IPS-11a (cell line): ENCODE results near the gene LRRC2.
"Not testable (repeated sequence)": the region's sequence is repeated elsewhere in the genome, so short reads cannot be mapped to it uniquely, and the experiment has no call there.

Experiments used
- H3K4me3 ChIP-seq: one replicate; pipeline ENCODE4 v1.5.1; 2013; ENCODE audit warnings: low read depth, low read length, control low read depth

The LRRC2 gene

GRCh38 chr3:46536758-46537157, 29.3 kb downstream of the LRRC2 start:
- H3K4me3 ChIP-seq: no peak overlapping the region

DNA sequence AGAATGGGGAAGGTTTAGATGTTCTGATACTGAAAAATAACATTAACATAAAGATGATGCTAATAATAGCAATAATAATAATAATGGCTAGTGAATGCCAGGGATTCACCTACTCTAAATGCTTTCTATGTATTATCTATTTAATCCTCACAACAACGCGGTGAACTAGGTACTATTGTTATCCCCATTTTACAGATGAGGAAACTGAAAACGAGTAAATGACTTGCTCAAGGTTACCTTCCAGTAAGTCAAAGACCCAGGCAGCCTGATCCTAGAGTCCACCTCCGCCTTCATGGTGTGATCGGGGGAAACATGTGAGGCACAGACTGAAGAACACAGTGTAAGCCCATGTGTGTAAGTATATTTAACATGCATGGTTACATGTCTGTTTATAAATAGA, 30.4 kb downstream of the LRRC2 start:
- no peak overlapping the region for H3K4me3 ChIP-seq

DNA sequence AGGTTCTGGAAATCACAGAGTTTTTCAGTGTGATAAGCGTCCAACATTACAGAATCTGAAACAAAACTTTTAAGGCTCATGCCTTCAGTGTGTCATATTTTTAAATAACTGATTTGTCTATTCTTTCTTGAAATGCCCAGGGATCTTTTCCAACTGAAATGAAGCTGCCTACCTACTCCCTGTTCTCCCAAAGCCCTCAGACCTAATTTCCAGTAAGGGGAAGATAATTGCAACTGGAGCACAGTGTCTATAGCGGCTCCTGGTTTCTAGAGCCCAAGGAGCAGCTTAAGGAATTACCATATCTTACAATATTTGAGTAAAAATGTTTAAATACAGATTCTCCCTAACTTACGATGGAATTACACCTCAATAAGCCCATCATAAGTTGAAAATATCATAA, 33.0 kb downstream of the LRRC2 start:
- no peak overlapping the region for H3K4me3 ChIP-seq

- no peak overlapping the region for H3K4me3 ChIP-seq
Observed at GRCh38 chr3:46527239-46527638, 38.9 kb downstream of the LRRC2 start.

DNA sequence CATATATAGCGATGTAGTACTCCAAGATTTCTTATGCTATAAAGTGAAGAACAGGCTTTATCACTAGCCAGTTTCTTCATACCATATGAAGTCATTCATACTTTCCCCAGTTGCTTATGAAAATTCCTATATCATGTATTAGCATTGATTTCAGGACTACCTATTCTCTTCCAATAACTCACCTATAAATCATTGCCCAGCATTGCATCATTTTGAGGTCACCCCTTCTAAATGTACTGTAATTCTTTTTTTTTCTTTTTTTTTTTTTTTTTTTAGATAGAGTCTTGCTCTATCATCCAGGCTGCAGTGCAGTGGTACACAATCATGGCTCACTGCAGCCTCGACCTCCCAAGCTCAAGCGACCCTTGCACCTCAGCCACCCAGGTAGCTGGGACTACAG, 41.3 kb downstream of the LRRC2 start:
- no peak overlapping the region for H3K4me3 ChIP-seq

DNA sequence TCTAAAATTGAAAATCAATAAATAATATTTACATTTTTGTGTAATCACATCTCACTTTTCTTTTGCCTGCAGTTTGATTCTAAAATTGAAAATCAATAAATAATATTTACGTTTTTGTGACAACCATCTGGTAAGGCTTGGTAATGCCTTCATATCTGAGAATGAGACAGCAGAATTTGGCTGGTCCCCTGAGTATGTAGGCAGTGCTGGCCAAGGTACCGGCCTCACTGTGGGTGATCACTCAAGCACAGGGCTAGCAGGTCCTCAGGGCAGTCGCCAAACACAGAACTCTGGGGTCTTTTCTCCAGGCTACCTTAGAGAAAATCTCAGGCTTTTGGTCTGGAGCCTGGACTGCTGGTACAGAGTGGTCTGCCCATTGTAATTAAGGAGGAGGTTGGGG, 42.1 kb downstream of the LRRC2 start:
- H3K4me3 ChIP-seq: no peak overlapping the region

DNA sequence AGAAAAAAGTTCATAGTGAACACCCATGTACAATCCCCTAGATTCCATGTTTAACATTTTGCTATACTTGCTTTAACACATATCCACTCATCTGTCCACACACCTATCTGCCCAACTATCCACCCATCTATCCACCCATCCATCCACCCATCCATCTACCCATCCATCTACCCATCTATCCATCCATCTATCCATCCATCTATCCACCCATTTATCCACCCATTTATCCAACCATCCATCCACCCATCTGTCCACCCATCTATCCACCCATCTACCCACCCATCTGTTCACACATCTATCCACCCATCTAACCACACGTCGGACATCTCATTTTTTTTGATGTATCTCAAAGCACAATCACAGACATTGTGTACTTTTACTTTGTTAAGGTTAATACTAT, 42.5 kb downstream of the LRRC2 start:
- H3K4me3 ChIP-seq: no peak overlapping the region

DNA sequence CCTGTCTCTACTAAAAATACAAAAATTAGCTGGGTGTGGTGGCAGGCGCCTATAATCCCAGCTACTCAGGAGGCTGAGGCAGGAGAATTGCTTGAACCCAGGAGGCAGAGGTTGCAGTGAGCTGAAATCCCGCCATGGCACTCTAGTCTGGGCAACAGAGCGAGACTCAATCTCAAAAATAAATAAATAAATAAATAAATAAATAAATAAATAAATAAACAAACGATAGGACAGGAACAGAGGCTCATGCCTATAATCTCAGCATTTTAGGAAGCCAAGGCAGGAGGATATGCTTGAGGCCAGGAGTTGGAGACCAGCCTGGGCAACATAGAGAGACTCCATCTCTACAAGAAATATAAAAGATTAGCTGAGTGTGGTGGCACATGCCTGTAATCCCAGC, 43.9 kb downstream of the LRRC2 start:
- not testable (repeated sequence) for H3K4me3 ChIP-seq

GRCh38 chr3:46521096-46521495, 45.0 kb downstream of the LRRC2 start:
- H3K4me3 ChIP-seq: no peak overlapping the region

DNA sequence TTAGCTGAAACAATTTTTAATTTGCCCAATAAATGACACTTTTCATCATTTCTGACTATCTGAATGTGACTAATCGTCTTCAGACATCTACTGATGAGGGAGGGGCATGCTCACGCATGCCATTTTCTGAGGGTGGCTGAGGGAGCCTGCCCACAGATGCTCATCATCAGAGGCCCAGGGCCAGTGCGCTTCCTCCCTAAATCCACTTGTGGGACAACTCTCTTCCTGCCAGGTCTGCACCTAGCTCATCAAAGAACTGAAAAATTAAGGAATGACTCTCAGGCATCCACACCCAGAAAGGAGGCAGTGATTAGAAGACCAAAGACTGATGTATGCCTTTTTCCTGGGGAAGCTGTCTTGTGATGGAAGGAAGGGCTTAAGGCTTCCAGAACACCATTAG, 45.6 kb downstream of the LRRC2 start:
- H3K4me3 ChIP-seq: no peak overlapping the region

- no peak overlapping the region for H3K4me3 ChIP-seq
Observed at GRCh38 chr3:46519952-46520351, 46.1 kb downstream of the LRRC2 start.

DNA sequence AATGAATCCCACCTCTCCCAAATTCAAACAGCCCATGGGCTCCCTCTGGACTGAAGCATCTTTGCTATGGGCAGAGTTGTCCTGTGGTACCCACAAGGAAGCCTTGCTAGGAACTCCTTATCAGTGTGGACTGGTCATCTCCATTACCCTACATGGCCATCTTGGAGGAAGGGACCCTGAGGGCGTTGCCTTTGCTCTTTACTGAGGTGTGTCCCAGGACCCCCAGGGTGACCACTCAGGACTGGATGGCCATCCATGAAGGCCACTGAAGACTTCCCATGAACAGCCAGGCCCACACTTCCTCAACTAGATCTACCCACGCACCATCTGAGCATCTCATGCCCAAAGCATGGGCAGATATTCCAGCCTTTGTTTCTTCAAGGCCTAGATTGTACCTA, 48.3 kb downstream of the LRRC2 start:
- no peak overlapping the region for H3K4me3 ChIP-seq

- H3K4me3 ChIP-seq: no peak overlapping the region
Observed at GRCh38 chr3:46517016-46517783, 48.9 kb downstream of the LRRC2 start.

DNA sequence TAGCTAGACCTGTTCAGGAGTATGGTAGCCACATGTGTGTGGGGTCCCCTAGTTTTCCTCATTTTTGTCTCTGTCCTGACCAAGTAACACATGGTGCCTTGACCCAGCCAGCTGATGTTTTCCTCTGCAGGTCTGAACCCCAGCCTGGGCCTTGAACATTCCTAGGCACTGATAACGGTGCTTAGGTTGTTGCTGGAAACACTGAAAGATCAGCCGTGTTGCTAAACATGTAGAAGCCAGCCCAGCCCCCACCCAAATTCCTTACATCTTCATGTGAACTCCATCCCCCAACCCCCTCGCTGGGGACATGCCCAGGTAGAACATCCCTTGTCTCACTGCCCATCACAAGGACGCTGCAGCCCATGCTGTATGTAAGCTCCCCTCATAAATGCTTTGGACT, 49.6 kb downstream of the LRRC2 start:
- H3K4me3 ChIP-seq: no peak overlapping the region

DNA sequence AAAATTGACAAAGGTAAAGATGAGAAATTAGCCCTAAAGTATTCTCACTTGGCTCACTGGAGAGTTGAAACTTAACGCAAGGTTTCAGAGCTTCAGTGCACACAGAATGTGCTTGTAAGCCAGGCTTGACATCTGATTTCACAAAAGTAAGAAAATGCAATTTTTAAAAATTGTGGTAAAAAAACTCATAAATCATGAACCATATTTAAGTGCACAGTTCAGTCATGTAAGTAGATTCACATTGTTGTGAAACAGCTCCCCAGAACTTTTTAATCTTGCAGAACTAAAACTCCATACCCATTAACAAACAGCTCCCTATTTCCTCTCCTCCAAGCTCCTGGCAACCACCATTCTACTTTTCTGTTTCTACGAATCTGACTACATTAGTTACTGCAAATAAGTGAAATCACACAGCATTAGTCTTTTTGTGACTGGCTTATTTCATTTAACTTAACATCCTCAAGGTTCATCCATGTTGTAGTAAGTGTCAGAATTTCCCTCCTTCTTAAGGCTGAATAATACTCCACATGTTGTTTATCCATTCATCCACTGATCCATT, 53.8 kb downstream of the LRRC2 start:
- no peak overlapping the region for H3K4me3 ChIP-seq

DNA sequence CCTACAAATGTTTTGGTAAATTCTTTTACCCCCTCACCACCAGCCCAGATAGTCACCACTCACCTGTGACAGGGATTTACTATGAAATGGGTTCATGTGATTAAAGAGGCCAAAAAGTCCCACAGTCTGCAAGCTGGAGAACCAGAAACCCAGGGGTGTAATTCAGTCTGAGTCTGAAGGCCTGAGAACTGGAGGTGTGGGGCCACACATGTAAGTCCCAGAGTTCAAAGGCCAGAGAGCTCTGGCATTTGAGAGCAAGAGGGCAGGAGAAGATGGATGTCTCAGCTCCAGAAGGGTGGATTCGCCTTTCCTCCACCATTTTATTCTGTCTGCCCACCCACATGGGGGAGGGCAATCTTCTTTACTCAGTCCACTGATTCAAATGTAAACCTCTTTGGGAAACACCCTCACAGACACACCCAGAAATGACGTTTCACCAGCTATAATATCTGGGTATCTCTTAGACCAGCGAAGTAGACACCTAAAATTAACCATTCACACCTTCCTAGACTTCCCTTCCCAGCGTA, 56.4 kb downstream of the LRRC2 start:
- no peak overlapping the region for H3K4me3 ChIP-seq

DNA sequence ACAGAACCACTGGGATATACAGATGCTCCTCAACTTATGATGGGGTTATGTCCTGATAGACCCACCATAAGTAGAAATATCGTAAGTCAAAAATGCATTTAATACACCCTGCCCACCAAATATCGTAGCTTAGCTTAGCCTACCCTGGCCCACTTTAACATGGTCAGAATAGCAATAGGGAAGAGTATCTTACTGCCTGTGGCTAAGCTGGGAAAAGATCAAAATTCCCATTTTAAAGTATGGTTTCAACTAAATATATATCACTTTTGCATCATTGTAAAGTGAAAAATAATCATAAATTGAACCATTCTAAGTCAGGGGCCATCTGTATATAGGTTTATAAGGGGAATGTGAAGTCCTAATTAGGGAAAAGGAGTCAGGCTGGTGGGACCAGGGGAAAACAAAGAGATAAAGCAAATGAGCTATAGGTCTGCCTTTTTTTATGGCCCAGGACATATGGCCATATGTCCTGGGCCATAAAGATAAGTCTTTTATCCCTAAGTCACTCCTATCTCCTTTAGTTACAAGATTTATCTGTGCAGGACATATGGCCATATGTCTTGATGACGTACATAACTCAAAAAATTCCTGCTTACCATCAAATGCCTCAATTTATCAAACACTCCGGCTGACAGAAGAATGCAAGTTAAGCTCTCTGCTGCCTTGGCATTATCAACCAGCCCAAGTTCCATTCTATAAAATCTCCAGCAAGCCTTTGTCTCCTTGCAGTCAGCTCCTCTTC, 57.1 kb downstream of the LRRC2 start:
- no peak overlapping the region for H3K4me3 ChIP-seq

GRCh38 chr3:46506526-46506925, 59.6 kb downstream of the LRRC2 start:
- no peak overlapping the region for H3K4me3 ChIP-seq

- no peak overlapping the region for H3K4me3 ChIP-seq
Observed at GRCh38 chr3:46505953-46506352, 60.1 kb downstream of the LRRC2 start.

GRCh38 chr3:46504789-46505188, 61.3 kb downstream of the LRRC2 start:
- H3K4me3 ChIP-seq: no peak overlapping the region

- no peak overlapping the region for H3K4me3 ChIP-seq
Observed at GRCh38 chr3:46503200-46503874, 62.8 kb downstream of the LRRC2 start.
